GM21528 (cell line): ENCODE measurements around the gene CABP4.

Source experiments
- ATAC-seq: cut with Tn5 transposase; IDR thresholded peaks from one replicate; pipeline ENCODE4 v1.9.1; 2021; ENCODE audit warnings: mild to moderate bottlenecking, moderate library complexity; ENCODE audit not compliant: unreplicated experiment, low FRiP score

The CABP4 gene

DNA sequence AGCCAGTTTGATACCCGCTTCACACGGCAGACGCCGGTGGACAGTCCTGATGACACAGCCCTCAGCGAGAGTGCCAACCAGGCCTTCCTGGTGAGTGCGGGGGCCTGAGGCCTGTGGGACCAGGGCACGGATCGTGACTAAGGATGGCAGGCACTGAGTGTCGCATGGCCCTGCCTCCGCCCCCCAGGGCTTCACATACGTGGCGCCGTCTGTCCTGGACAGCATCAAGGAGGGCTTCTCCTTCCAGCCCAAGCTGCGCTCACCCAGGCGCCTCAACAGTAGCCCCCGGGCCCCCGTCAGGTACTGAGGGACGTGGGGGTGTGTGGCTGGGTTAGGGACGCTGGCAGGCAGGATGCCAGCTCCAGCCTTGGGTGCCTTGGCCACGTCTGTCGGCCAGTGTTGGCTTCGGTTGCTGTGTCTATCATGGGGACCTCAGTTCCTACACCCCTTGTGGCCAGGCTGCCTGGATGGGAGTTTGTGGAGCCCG, 20.7 kb upstream of the CABP4 start:
- ATAC-seq = no peak

DNA sequence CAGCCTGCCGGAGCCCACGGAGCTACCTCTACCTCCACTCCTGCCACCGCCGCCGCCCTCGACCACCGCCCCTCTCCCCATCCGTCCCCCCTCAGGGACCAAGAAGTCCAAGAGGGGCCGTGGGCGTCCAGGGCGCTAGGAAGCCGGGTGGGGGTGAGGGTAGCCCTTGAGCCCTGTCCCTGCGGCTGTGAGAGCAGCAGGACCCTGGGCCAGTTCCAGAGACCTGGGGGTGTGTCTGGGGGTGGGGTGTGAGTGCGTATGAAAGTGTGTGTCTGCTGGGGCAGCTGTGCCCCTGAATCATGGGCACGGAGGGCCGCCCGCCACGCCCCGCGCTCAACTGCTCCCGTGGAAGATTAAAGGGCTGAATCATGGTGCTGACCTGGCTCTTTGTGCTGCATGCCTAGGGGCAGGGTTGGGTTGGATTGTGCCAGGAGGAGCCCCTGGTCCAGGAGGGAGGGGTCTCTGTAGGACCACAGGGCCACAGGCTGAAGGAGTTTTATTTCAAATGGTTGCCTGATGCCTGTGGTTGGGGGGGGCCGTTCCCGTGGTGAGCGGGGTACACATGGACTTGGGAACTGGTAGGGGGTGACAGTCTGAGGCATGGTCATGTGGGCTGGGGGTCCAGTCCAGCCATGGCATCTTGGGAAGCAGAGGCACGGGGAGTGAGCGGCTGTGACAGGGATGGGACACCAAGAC, 20.0 kb upstream of the CABP4 start:
- ATAC-seq = no peak

DNA sequence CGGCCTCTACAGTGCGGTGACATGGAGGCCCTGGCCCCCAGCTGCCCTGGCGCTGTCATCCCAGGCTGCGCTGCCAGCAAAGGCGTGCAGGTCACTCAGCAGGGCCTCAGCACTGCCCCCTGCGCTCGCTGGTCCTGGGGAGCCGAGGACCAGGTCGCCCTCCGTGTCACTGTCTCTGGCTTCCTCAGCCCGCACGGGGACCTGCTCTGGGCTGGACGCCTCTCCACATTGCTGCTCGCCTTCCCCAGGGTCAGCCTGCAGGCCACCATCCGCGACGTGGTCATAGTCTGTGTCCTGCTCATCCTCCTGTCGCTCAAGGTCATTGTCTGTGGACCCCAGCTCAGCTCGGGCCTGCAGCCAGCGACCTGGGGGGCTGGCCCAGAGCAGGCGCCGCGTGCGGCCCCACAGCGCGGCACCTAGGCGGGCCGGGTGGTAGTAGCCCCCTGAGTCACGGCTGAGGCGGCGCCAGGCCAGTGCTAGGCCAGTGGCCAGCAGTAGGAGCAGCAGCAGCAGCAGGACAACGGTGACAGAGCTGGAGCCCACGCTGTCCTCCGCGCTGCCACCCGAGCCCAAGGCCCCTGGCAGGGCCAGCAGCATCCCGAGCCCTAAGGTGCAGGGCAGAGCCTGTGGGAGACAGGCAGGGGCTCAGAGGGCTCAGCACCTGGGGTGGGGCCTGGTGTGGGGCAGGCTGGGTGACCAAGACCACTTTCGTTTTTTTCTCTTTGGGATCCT, 19.3 kb upstream of the CABP4 start:
- ATAC-seq = no peak

DNA sequence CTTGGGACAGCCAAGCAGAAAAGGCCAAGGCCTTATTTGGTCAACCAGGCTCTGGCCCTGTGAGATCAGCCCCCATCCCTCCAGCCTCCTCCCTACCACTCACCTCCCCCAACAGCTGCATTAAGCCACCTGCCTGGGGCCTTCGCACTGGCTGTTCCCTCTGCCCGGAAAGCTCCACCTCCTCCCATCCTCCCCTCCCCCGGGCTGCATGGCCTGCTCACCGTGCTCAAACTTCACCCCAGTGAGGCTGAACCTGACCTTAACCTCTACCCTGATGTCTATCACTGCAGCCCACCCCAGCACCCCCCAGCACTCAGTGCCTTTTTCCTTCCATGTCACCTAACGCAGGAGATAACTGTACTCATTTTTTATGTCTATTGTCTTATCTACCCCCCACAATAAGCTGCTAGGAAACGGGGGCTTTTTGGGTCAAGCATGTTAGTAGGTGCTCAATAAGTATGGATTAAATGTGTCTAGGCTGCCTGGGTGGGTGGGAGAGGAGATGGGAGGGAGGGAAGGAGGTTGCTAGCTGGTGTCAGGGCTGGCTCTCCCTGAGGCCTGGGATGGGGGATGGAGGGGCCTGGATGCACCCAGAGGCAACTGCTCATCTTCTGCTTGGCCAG, 18.6 kb upstream of the CABP4 start:
- ATAC-seq = no peak

DNA sequence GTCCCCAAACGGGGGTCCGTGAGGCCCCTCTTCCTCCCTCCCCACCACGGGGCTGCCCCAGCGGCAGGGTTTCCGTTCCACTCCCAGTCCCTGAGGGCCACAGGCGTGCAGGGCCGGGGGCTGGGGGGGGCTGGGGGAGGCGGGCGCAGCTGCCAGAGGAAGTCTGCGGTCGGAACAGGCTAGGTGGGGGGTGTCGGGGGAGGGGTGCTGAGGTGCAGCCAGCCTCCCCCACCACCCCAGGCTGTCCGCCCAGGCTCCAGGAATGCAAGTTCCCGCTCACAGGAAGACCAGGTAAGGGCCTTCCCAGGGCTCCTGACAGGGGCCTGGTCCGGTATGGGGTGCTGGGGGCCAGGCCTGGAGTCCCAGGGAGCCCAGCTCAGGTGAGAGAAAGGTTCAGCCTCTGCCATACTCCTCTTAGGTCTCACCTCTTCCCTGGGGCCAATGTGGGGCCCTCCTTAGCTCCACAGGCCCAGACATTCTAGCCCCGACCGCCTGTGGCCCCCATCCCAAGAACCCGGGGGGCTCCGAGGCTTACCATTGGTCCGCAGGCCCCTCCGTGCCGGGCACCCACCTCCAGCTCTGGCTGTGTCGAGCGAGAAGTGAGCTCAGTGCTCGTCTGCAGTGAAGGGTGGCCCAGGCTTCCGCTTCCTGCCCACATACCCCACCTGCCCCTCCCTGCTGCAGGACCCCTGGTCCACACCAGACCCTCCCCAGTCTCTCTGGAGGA, 17.9 kb upstream of the CABP4 start, which contains the start of gene PTPRCAP:
TSS of gene PTPRCAP (minus strand) at position 601 of the 727 bp plus-strand sequence. CDS start at position 538, 63 bp downstream.
- no peak for ATAC-seq

DNA sequence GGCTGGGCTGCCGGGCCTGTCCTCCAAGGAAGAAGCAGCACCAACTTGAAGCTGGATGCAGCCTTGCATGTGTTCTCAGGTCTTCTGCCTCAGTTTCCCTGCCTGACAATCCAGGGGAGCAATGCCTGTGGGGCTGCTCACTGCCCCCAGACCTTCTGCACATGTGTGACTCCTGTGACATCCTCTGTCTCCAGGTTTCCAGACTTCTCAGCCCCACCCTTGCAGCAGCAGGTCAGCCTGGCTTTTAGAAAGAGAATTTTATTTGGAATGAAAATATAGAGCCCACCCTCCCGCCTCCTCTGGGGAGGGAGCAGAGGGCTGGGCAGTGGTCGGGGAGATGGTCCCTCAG, 17.4 kb upstream of the CABP4 start:
- no peak for ATAC-seq

DNA sequence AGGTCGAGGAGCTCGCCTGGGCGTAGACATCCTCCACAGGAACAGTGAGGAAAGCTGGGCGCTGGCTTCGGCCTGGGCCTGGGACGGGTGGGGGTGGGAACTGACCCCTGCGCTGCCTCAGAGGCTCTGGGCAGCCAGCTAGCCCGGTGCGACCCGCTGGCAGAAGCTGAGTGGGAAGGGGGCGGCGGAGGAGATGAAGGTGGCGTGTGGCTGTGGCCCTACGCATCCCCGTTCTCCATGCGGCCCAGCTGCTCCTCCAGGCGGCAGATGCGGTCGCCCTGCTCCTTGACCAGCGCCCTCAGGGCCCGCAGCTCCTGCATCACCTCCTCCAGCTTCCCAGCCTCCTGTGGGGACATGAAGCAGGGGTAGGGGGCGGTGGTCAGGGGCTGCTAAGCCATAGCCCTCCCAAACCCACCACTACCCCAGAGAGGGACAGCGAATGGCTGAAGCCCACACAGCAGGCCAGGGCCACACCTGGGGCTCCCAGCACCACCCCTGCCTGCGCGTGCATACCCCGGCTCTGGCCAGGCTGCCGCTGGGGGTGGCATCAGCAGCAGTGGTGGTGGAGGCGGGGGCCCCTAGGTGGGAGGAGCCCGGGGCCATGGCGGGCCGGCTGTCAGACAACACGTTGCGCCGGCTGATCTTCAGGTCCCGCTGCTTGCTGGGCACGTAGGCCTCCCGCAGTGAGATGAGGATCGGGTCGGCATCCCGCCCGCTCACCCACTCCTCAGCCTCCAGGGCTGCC, 16.8 kb upstream of the CABP4 start:
- no peak for ATAC-seq

DNA sequence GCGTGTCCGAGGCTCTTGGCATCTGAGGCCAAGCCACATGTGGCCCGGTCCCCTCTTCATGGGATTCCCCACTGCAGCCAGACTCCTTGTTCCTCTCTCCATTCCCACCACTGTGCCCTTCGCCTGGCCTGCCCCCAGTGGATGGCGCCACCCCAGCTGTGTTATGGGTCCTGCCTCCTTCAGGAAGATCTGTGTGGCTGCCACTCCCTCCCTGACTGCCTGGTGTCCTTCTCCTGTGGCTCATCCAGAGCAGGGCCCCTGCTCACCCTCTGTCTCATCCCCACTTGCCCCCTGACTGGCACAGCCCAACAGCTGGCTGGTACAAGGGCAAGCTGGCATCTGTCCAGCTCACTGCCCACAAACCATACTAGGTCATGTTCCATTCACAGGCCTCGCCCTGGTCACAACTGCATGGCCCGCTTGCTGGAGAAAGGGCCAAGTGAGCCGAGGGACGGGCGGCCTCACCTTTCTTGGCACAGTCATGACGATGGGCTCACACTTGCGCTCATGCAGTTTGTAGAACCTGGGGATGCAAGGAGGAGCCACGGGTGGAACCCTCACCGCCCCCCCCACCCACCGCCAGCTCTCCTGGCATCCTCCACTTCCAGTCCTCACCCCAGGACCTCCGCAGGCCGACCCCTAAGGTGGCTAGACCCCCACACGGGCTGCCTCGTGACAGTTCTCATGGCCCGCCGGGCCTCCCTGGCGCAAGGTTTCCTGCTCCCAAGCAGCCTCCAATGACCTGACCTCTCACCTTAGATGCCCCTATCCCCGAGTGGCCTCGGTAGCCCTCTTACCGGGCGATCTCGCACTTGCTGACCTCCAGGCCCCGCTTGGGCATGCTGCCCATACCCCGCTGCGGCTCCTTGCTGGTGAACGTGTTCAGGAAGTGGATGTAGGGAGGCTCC, 15.6 kb upstream of the CABP4 start:
- ATAC-seq = no peak

DNA sequence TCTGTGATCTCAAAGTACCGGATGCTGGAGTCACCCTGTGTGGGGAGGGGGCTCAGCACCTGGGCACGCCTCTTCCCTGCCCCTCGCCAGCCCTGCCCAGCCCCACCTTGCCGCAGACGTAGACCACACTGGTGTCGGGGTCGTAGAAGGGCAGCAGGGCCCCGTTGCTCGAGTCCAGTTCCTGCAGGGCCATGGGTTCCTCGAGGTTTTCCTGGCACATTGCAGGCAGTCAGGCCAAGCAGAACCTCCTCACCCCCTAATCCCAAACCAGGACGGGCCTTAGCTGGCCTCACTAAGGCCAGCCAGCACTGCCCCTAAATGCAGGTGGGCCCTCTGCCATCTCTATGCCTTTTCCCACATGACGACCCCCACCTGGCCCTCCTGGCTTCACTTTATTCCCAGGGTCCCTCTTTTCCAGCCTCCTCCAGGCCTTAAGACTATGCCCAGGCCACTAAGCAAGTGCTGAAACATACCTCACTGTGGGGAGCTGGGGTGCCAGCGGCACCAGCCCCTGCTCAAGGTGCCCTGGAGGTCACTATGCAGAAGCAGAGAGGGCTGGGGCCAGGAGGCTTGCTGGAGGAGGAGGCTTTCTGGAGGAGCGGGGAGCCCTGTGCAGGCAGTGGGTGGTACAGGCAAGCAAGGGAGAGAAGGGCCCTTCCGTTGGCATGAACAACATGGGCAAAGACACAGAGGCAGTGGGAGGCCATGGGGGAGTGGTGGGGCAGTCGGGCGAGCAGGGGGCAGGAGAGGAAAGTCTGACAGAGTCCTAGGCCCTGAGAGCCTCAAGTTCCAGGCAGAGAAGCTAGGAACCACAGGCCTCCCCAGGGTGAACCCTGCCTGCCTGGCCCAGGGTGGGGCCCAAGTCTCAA, 14.7 kb upstream of the CABP4 start:
- ATAC-seq = no peak

DNA sequence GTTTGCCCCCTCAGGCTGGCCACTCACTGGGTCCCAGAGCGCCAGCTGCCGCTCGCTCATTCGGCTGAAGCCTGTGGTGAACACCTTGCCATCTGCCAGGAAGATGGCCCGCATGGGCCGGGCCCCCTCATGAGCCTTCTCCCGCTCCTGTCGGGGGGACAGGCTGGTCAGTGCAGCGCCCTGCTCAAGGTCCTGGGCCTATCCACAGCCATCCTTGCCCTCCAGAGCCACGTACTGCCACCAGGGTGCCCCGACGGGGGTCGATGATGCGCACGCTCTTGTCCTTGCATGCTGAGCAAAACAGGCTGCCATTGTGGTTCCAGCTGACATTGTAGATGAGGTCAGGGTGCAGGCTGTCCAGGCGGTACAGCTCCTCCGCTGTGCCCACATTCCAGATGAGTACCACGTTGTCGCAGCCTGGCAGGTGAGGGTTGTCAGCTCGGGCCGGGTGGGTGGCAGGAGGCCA, 14.0 kb upstream of the CABP4 start:
- ATAC-seq = no peak

DNA sequence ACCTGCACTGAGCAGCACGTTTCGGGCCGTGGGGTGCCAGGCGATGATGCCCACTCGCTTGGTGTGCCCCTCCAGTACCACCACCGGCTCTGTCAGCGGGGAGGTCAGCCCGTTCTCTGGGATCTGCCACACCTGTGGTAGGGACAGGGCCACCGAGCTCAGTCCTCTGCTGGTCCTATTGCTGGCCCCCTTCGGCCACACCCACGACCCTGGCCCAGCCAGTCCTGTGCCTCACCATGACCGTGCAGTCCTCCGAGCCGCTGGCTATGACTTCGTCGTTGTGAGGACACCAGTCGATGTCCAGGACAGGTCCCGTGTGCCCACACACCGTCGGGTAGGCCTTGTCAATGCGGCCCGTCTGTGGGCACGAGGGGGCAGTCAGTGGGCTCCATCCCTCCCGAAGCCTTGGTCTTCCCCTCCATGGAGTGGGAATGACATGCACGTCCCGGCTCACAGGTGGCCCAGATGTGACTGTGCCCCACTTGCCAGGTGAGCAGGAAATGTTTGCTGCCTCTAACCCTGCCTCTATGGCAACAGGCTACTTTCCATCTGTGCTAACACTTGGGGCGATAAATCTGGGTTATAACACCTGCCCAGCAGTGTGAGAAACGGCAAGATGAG, 13.3 kb upstream of the CABP4 start:
- ATAC-seq = no peak

DNA sequence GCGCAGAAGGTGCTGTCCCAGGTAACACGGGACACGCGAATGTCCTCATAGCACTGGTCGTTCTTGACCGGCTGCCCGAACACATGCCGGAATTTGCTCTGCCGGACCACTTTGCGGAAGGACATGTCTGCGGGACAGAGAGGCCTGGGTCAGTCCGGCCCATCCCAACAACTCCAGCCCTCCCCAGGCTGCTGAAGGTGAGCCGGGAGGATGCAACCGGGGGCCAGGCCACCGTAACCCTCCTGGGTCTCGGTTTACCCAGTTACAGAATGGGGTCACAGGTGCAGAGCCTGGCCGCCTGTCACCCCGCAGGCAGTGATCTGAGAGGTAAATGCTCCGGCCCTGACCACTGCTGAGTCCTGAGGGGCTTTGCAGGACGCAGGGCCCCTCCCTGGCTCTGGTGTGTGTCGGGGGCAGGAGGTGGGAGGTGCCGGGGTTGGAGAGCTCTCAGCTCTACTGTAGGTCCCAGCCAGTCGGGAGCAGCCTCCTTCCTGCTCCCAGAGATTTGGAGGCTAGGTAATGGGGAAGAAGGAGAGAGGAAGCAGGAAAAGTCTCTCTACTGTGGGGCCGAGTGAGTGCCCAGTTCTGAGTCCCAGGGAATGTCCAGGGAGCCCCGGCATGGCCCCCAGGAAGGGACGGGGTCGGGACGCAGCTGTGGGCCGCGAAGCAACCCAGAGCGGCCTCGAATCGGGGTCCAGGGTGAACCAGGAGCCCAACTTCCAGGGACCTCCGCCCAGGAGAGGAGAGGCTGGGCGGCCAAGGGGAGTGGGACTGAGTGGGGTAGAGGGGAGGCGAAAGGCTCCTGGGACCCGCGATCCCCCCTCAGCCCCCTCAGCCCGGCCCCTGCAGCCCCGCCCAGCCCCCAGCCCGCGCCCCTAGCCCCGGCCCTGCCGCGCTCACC, 12.4 kb upstream of the CABP4 start:
- ATAC-seq = no peak

DNA sequence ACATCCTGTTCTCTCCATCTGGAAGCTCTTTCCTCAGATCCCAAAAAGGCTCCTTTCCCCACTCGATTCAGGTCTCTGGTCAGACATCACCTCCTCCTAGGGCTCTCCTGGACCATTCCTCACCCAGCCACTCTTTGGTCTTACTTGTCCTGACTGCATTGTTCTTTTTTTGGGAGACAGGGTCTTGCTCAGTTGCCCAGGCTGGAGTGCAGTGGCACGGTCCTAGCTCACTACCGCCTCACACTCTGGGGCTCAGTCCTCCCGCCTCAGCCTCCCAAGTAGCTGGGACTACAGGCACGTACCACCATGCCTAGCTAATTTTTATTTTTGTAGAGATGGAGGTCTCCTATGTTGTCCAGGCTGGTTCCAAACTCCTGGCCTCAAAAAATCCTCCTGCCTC, 9.6 kb upstream of the CABP4 start:
- ATAC-seq = no peak

DNA sequence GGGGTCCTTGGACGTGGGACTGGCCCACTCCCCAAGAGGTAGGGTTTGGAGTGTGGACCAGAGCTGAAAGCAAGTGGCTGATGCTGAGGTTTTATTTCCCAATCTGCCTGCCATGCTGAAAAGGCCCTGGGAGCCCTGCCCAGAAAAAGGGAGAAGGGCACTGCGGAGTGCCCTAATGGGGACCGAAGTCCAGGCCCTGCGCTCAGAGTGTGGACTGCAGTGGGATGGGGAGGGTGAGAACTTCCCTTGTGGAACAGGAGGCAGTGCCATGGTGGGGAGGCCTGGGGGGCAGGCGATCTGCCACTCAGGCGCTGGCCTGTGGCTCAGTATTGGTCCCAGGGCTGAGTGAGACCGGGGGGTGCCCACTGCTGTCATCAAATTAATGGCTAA, 6.9 kb upstream of the CABP4 start:
- no peak for ATAC-seq

DNA sequence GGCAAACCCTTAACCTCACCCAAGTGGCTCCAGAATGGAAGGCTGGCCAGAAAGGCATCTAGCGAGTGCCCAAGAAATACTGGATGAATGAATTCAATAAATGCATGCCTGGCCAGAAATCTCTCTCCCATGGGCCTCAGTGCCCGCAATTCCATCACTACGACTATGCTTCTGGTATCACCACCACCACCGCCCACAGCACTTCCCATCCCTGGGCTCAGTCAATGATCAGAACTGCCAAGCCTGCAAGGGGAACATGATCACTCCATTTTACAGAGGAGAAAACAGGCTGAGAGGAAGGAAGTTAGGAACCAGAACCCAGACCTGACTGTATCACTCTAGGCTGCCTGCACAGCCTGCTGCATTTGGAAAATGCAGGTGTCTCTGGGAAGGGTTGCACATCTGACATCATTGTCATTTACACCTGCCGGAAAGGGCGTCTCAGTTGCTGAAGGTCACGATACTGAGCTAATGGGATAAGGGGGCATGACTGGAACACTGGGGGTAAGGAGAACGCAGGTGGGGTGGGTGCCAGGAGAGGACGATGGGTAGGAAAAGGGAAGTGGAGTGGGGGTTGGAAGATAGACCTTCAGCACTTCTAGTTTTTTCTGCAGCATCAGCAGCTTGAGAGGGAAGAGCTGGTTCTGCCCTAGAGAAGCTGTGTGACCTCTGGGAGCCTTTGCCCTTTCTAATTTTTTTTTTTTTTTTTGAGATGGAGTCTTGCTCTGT, 5.9 kb upstream of the CABP4 start:
- ATAC-seq = no peak
